ENCODE measurements around the gene PTRH2.

DNA sequence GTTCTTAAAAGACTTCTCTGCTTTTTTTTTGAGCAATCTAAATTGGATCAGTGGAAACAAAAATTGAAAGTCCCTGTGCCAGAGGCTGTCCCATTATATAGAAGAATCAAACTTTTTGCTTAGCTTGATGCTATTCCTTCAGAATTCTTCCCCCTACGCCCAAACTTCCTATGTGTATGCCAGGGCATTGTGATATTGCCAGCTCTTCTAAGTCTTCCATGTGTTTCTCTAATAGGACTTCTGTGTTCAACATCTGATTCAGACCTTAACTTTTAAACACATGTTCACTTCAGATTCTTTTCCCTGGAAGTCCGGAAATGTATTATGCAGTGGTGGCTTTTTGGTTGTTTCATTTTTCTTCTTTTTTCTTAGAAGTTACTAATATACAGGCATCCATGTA is 18.7 kb downstream of the PTRH2 start:
- TF ChIP-seq TAF1 (IDR thresholded peaks at IDR 0.05; ENCODE audit: borderline replicate concordance, insufficient read depth, low read length) = no peak
- TF ChIP-seq POLR2AphosphoS5 (IDR thresholded peaks at IDR 0.05; ENCODE audit: low read depth, low read length) = no peak
- TF ChIP-seq REST (IDR thresholded peaks at IDR 0.05; ENCODE audit: insufficient read depth in 1 of 2, low read depth in 2 of 2, low read length in 2 of 2) = no peak

All from PFSK-1 (cell line).